ENCODE results near the gene HMGB4.

DNA sequence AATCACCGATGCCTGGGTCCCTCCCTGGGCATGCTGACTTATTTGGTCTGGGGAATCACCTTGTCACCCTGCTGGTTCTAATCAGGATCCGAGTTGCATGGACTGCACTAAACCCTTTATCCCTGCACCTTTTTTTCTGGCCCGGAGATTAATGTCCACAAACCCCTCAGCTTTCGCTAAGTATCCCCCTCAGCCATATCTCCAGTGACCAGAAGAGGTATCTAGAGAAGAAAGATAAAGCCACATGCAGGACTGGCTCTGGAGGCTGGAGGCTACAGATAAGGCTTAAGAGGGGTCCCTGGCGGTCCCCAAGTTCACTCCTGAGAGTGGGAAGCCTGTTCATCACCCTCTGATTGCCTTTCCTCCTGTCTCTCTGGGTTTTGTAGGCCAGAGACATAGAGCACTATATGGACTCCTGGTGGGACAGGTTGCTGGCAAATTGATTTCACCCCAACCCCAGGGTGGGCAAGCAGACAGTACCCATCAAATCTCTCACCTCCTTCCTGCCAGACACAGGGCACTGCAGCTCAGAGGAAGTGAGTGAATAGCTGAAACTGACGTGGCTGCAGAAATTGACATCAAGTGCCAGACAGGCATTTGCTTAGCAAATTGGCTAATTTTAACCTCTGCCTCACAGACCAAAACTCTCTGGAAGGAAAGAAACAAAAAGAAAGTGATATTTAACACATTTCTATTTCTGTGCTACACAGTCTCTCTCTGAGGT lies 38.8 kb downstream of the HMGB4 start:
- TF ChIP-seq, protein P1, sequence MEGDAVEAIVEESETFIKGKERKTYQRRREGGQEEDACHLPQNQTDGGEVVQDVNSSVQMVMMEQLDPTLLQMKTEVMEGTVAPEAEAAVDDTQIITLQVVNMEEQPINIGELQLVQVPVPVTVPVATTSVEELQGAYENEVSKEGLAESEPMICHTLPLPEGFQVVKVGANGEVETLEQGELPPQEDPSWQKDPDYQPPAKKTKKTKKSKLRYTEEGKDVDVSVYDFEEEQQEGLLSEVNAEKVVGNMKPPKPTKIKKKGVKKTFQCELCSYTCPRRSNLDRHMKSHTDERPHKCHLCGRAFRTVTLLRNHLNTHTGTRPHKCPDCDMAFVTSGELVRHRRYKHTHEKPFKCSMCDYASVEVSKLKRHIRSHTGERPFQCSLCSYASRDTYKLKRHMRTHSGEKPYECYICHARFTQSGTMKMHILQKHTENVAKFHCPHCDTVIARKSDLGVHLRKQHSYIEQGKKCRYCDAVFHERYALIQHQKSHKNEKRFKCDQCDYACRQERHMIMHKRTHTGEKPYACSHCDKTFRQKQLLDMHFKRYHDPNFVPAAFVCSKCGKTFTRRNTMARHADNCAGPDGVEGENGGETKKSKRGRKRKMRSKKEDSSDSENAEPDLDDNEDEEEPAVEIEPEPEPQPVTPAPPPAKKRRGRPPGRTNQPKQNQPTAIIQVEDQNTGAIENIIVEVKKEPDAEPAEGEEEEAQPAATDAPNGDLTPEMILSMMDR (IDR thresholded peaks at IDR 0.05; ENCODE audit: extremely low read depth in 1 of 2, insufficient read depth in 1 of 2, low read depth in 1 of 2, low read length in 2 of 2) = no peak
- TF ChIP-seq POLR2A (IDR thresholded peaks at IDR 0.05; ENCODE audit: low read depth, low read length) (no peak), GATA2 (IDR thresholded peaks at IDR 0.05; ENCODE audit: insufficient read depth, insufficient read length, low read depth, low read length) (no peak), EZH2 (IDR thresholded peaks at IDR 0.05; ENCODE audit: borderline replicate concordance, low read depth, low read length, severe bottlenecking) (no peak), MYC (IDR thresholded peaks at IDR 0.05; ENCODE audit: low read depth, low read length) (no peak), POLR2AphosphoS5 (IDR thresholded peaks at IDR 0.05; ENCODE audit: insufficient read depth, low read depth, low read length) (no peak)
- TF ChIP-seq, protein P2, sequence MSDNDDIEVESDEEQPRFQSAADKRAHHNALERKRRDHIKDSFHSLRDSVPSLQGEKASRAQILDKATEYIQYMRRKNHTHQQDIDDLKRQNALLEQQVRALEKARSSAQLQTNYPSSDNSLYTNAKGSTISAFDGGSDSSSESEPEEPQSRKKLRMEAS (IDR thresholded peaks at IDR 0.05; ENCODE audit: insufficient read depth, insufficient read length) = no peak
